Adipocyte (in vitro differentiated cells): Measurements from ENCODE around the gene SEC11C.

Source experiments
- DNase-seq: peaks from one replicate; pipeline ENCODE4 v3.0.0-alpha.2; 2015; ENCODE audit warnings: low read depth
- H3K27me3 ChIP-seq: replicated peaks from 2 replicates; pipeline ENCODE4 v1.7.0; 2013; ENCODE audit warnings: mild to moderate bottlenecking, low read length, moderate library complexity; ENCODE audit not compliant: control insufficient read depth, insufficient read depth
- H3K36me3 ChIP-seq: 2 replicates; pipeline ENCODE4 v1.7.0; 2013; ENCODE audit warnings: low read length, mild to moderate bottlenecking, moderate library complexity; ENCODE audit not compliant: control insufficient read depth, insufficient read depth, severe bottlenecking
- H3K4me1 ChIP-seq: 2 replicates; pipeline ENCODE4 v1.7.0; 2013; ENCODE audit warnings: mild to moderate bottlenecking, low read length, moderate library complexity; ENCODE audit not compliant: control insufficient read depth, insufficient read depth
- H3K4me3 ChIP-seq: 2 replicates; pipeline ENCODE4 v1.7.0; 2013; ENCODE audit warnings: mild to moderate bottlenecking, low read length, moderate library complexity
- H3K9ac ChIP-seq: 2 replicates; pipeline ENCODE4 v1.7.0; 2013; ENCODE audit warnings: mild to moderate bottlenecking, low read length, moderate library complexity
- H3K9me3 ChIP-seq: 2 replicates; pipeline ENCODE4 v1.7.0; 2013; ENCODE audit warnings: mild to moderate bottlenecking, low read length, moderate library complexity; ENCODE audit not compliant: control insufficient read depth

SEC11C gene

GRCh38 chr18:59139615-59140301 is at the start of gene SEC11C:
SEC11C (plus strand) TSS chr18:59139884; CDS start chr18:59139949, 65 bp downstream.
- Histone ChIP-seq H3K27me3 (peaks cover 33% of the 10 kb centered on the region), H3K36me3 (no peaks in the 10 kb centered on the region), H3K4me3 (peak within 1 kb of the TSS; percentile 88), H3K4me1 (peaks cover 7% of the 10 kb centered on the region), H3K9me3 (no peaks in the 10 kb centered on the region), H3K9ac (peak within 1 kb of the TSS; percentile 78)
- peak; percentile 97 for DNase-seq

- Histone ChIP-seq H3K36me3 (no peaks in the 10 kb centered on the region), H3K27me3 (peaks cover 20% of the 10 kb centered on the region), H3K9ac (no peak overlapping the region), H3K9me3 (no peaks in the 10 kb centered on the region), H3K4me1 (no peaks in the 10 kb centered on the region), H3K4me3 (no peak overlapping the region)
- DNase-seq = no peak
Measured at GRCh38 chr18:59090966-59091603, 48.6 kb upstream of the SEC11C start.

GRCh38 chr18:59093668-59094067 is 46.0 kb upstream of the SEC11C start:
- Histone ChIP-seq H3K4me1 (no peaks in the 10 kb centered on the region), H3K9ac (no peak overlapping the region), H3K36me3 (no peaks in the 10 kb centered on the region), H3K4me3 (no peak overlapping the region), H3K27me3 (peaks cover 31% of the 10 kb centered on the region), H3K9me3 (peaks cover 2% of the 10 kb centered on the region)
- DNase-seq = no peak

- Histone ChIP-seq H3K9me3 (peaks cover 2% of the 10 kb centered on the region), H3K36me3 (no peaks in the 10 kb centered on the region), H3K4me3 (no peak overlapping the region), H3K4me1 (no peaks in the 10 kb centered on the region), H3K27me3 (peaks cover 38% of the 10 kb centered on the region), H3K9ac (no peak overlapping the region)
- no peak for DNase-seq
Measured at GRCh38 chr18:59094569-59094968, 45.1 kb upstream of the SEC11C start.

GRCh38 chr18:59096098-59096789 is 43.4 kb upstream of the SEC11C start:
- Histone ChIP-seq H3K9ac (no peak overlapping the region), H3K9me3 (peaks cover 2% of the 10 kb centered on the region), H3K4me1 (no peaks in the 10 kb centered on the region), H3K4me3 (no peak overlapping the region), H3K27me3 (peaks cover 51% of the 10 kb centered on the region), H3K36me3 (no peaks in the 10 kb centered on the region)
- no peak for DNase-seq

- Histone ChIP-seq H3K4me3 (no peak overlapping the region), H3K27me3 (peaks cover 63% of the 10 kb centered on the region), H3K9me3 (peaks cover 16% of the 10 kb centered on the region), H3K4me1 (no peaks in the 10 kb centered on the region), H3K9ac (no peak overlapping the region), H3K36me3 (no peaks in the 10 kb centered on the region)
- no peak for DNase-seq
Measured at GRCh38 chr18:59101830-59102414, 37.8 kb upstream of the SEC11C start.

GRCh38 chr18:59109375-59109774 is 30.3 kb upstream of the SEC11C start:
- Histone ChIP-seq H3K4me1 (no peaks in the 10 kb centered on the region), H3K36me3 (no peaks in the 10 kb centered on the region), H3K4me3 (no peak overlapping the region), H3K27me3 (peaks cover 50% of the 10 kb centered on the region), H3K9ac (no peak overlapping the region), H3K9me3 (peaks cover 14% of the 10 kb centered on the region)
- peak; percentile 29 for DNase-seq

GRCh38 chr18:59114160-59114559 is 25.5 kb upstream of the SEC11C start:
- peaks cover 40% of the 10 kb centered on the region for H3K27me3 ChIP-seq
- no peak for DNase-seq
- no peak overlapping the region for H3K9ac ChIP-seq
- H3K36me3 ChIP-seq = no peaks in the 10 kb centered on the region
- H3K9me3 ChIP-seq = no peaks in the 10 kb centered on the region
- no peak overlapping the region for H3K4me3 ChIP-seq
- H3K4me1 ChIP-seq = no peaks in the 10 kb centered on the region

- H3K36me3 ChIP-seq = no peaks in the 10 kb centered on the region
- peaks cover 32% of the 10 kb centered on the region for H3K27me3 ChIP-seq
- peak; percentile 74 for DNase-seq
- H3K9ac ChIP-seq = no peak overlapping the region
- H3K4me3 ChIP-seq = no peak overlapping the region
- no peaks in the 10 kb centered on the region for H3K4me1 ChIP-seq
- no peaks in the 10 kb centered on the region for H3K9me3 ChIP-seq
Measured at GRCh38 chr18:59123588-59124369, 15.9 kb upstream of the SEC11C start.

- no peaks in the 10 kb centered on the region for H3K4me1 ChIP-seq
- H3K4me3 ChIP-seq = no peak overlapping the region
- no peak for DNase-seq
- H3K9ac ChIP-seq = no peak overlapping the region
- no peaks in the 10 kb centered on the region for H3K36me3 ChIP-seq
- H3K9me3 ChIP-seq = no peaks in the 10 kb centered on the region
- peaks cover 32% of the 10 kb centered on the region for H3K27me3 ChIP-seq
Measured at GRCh38 chr18:59124370-59124704, 15.3 kb upstream of the SEC11C start.

GRCh38 chr18:59127047-59127446 is 12.6 kb upstream of the SEC11C start:
- H3K4me3 ChIP-seq = no peak overlapping the region
- no peaks in the 10 kb centered on the region for H3K4me1 ChIP-seq
- H3K27me3 ChIP-seq = peaks cover 49% of the 10 kb centered on the region
- no peak for DNase-seq
- H3K9ac ChIP-seq = no peak overlapping the region
- no peaks in the 10 kb centered on the region for H3K9me3 ChIP-seq
- no peaks in the 10 kb centered on the region for H3K36me3 ChIP-seq
